Amniotic stem cell (primary cell): ENCODE data around the gene RAD54L.
"Not testable (repeated sequence)": the region's sequence is repeated elsewhere in the genome, so short reads cannot be mapped to it uniquely, and the experiment has no call there.

Experiments used
- DNase-seq: peaks from one replicate; lab custom pipeline; 2025; lab: John Stamatoyannopoulos, UW

The RAD54L gene

GRCh38 chr1:46241733-46242132, 5.8 kb upstream of the RAD54L start:
- not testable (repeated sequence) for DNase-seq

- no peak for DNase-seq
These were observed 4.6 kb upstream of the RAD54L start for GRCh38 chr1:46242918-46243317.

GRCh38 chr1:46243831-46244230, 3.7 kb upstream of the RAD54L start:
- not testable (repeated sequence) for DNase-seq

- DNase-seq, result no peak
These were observed 2.7 kb upstream of the RAD54L start for GRCh38 chr1:46244656-46245371.

- not testable (repeated sequence) for DNase-seq
These were observed 1.4 kb upstream of the RAD54L start for GRCh38 chr1:46246136-46246535.

GRCh38 chr1:46246548-46247435, 771 bp upstream of the RAD54L start:
- DNase-seq, result no peak

- no peak for DNase-seq
These were observed 758 bp downstream of the RAD54L start for GRCh38 chr1:46248122-46248920.

- no peak for DNase-seq
These were observed 7.1 kb downstream of the RAD54L start for GRCh38 chr1:46254668-46255067.

GRCh38 chr1:46256523-46256922, 9.0 kb downstream of the RAD54L start:
- no peak for DNase-seq

- DNase-seq, result no peak
These were observed 14.9 kb downstream of the RAD54L start for GRCh38 chr1:46262508-46262907.

GRCh38 chr1:46263146-46263545, 15.6 kb downstream of the RAD54L start:
- DNase-seq, result no peak

GRCh38 chr1:46268578-46268977, 21.0 kb downstream of the RAD54L start:
- no peak for DNase-seq

- DNase-seq, result no peak
These were observed 26.9 kb downstream of the RAD54L start for GRCh38 chr1:46274225-46275029.

- DNase-seq, result no peak
These were observed 27.4 kb downstream of the RAD54L start for GRCh38 chr1:46275030-46275337.

GRCh38 chr1:46277658-46278373, 30.3 kb downstream of the RAD54L start:
- no peak for DNase-seq

GRCh38 chr1:46278807-46279206, 31.2 kb downstream of the RAD54L start:
- no peak for DNase-seq

- no peak for DNase-seq
These were observed 32.5 kb downstream of the RAD54L start for GRCh38 chr1:46280092-46280491.

GRCh38 chr1:46281021-46281420, 33.5 kb downstream of the RAD54L start:
- DNase-seq, result no peak

- DNase-seq, result no peak
These were observed 36.5 kb downstream of the RAD54L start for GRCh38 chr1:46284058-46284457.

GRCh38 chr1:46284597-46285564, 37.3 kb downstream of the RAD54L start:
- DNase-seq, result no peak
